Measurements from ENCODE around the gene SEL1L2. TPM values are rescaled to one million over a fixed set of nuclear protein-coding genes. Genes with fewer than 3 reads are reported as not detected.

Gene SEL1L2
- total RNA-seq, 1 experiment from 2014 or later = not detected

DNA sequence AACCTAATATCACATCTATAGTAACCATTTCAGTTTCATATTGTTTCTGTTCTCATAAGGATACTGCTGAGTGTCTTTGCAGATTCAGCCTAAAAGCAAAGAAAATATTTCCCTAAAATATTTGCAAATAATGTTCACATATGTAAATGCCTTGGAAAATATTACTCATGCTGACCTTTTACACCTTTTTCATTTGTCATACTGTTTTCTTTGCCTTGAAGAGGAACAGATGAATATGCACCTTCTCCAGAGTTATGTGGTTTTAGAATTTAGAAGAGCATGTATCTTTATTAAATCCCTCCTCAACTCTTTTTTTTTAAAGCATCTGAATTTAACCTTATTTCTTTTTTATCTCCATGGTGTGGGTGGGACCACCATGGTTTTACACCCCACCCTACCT, 173.1 kb downstream of the SEL1L2 start:
- peak; percentile 31 for DNase-seq (ENCODE audit: low read depth)

DNA sequence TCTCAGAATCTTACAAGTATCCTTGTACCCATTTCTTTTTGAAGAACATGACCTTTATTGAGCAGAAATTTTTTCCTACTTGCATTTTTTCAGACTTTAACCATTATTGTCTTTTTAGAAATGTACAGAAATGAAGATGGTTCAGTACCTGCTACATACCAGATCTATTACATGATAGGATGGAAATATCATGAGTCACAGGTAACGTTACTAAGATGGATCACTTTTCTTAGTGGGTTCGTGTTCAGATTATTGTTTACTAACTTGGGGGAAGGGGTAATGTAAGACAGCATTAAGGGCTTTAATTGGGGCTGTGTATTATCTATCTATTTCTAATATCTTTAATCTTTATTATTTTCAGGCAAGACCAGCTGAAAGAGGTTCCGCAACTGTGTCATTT, 173.7 kb downstream of the SEL1L2 start:
- no peak for DNase-seq (ENCODE audit: low read depth)

DNA sequence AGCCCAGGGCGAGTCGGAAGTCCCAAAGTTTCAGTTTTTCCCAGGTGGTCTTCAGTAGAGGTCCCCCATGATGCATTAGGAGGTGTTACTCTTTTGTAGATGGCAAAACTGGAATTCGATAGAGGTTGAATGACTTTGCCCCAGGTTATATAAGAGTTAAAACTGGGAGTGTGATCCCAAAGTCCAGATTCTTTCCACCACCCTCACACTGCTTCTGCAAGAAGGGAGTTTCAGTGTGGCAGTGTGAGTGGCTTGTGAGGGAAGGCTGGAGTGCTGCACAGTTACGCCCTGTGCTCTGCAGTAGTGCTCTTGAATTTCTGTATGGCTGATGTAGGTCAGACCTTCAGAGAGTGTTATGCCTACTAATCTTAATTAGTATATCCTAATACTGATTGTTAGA, 175.7 kb downstream of the SEL1L2 start:
- no peak for DNase-seq (ENCODE audit: low read depth)

DNA sequence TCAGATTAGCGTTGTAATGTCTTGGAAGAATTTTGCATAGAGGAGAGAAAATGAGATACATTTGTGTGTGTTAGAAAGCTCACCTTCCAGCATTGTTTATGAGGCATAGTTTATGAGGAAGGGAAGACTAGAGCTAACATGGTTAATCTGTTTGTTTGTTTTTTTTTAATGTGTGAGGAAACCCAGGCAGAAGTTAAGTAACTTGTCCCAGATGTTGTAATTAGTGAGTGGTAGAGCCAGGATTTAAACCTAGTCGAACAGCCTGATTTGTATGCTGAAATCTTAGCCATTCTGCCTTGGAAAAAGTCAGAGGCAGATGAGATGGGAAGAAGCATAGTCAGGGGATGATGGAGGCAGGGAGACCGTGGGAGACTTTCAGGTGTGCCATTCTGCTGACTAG, 176.5 kb downstream of the SEL1L2 start:
- no peak for DNase-seq (ENCODE audit: low read depth)

DNA sequence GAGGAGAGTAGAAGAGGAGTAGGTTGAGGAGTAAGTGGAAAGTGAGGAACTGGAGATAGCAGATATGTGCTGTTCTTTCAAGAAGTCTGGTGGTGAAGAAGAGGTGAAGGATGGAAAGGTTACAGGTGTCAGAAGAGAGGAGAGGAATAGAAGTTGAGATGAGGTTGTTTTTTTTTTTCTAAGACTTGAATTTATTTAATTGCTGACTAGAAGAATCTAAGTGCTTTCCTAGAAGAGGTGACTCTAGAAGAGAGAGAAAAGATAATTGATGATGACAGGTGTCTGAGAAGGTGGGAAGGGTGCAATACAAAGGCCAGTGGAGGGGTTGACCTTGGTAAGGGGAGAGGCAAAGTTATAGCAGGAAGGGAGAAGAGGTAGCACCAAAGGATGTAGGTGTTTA, 180.0 kb downstream of the SEL1L2 start:
- DNase-seq (ENCODE audit: low read depth) = no peak

DNA sequence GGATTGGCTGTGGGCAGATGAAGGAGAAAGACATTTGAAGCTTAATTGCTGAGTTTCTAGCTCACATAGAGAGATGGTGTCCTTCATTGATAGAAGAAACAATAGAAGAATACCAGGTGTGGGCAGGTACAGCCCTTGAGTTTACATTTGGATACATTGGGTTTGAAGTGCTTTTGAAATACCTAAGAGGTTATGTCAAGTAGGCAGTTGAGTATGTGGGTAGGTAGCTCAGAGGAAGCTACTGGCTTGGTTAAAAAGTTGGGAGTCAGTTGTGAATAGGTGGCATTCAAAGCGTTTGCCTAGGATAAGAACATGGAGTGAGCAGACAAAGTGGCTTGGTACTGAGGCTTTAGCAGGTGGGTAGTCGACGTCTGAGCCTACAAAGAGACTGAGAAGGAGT, 180.6 kb downstream of the SEL1L2 start:
- no peak for DNase-seq (ENCODE audit: low read depth)

DNA sequence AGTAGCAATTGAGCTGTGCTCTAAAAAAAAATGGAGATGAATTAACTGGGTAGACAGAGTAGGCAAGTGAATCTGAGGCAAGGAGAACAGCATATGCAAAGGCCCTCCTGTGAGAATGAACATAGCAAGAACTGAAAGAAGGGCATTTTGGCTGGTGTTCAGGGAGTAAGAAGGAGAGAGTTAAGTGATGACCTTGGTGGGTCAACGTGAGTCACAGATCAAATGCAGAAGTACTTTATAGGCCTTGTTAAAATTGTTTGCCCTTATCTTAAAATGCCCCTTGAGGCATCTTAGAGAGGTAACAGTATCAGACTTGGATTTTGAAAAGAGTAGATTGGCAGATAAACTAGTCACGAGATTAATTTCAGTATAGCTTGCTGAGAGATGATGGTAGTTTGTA, 181.0 kb downstream of the SEL1L2 start:
- DNase-seq (ENCODE audit: low read depth) = no peak

DNA sequence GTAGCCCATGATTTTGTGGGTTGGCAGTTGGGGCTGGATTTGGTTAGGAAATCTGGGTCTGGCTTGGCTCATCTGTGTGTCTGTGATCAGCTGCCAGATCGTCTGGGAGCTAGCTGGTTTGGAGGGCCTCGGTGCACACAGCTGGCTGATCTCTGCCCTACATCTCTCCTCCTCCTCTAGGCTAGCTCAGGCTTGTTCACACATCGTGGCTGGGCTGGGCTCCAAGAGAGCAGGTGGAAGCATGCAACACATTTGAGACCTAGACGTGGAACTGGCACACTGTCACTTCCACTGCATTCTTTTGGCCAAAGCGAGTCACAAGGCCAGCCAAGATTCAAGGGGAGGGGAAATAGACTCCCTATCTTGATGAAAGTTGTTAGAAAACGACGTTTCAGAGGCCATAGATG, 189.7 kb downstream of the SEL1L2 start:
- peak; percentile 97 for DNase-seq (ENCODE audit: low read depth)

DNA sequence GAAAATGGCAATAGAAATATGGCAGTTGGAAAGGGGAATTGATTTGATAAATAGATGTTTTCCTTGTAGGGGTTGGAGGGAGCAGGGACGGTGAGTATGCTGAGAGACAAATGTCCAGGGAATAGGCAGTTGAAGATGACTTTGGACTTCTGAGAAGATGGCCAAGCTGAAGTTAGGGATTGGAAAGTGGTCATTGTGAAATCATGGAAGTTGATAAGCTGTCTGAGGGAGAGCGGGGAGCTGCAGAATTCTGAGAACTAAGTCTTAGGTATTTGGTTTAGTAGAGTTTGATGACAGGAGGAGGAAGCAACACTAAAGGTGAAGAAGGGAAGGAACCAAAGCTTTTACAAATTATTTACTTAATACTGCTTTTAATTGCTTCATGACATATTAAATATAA, 190.4 kb downstream of the SEL1L2 start:
- no peak for DNase-seq (ENCODE audit: low read depth)

Other genes starting within 250 kb of the SEL1L2 start
- 15.8 and 16.0 TPM in 2 replicates for gene ESF1, start 205.7 kb downstream of the SEL1L2 start, total RNA-seq (2014; rRNA removed)
- 13.0 and 15.3 TPM in 2 replicates for gene NDUFAF5, start 205.6 kb downstream of the SEL1L2 start, total RNA-seq (2014; rRNA removed)
- gene MACROD2, start 4.9 kb upstream of the SEL1L2 start, total RNA-seq (2014; rRNA removed) = 0.45 and 1.1 TPM in 2 replicates